Measurements from ENCODE around the gene PSMA6. TPM values are rescaled to one million over a fixed set of nuclear protein-coding genes. Genes with fewer than 3 reads are reported as not detected.

PSMA6 gene
- total RNA-seq (2014; rRNA removed; shearing (Covaris generic)) (216 and 223 TPM in 2 replicates), polyA plus RNA-seq (2016; fragmentation: Nextera tagmentation; extraction: Ambion mirVana) (296 and 300 TPM in 2 replicates)
- long read RNA-seq, transcript PSMA6-201 (7 exons, 1,029 nt), result major isoform, 275 of 287 reads
- long read RNA-seq, partial matches to known transcripts, result 2 of 287 reads
- long read RNA-seq, other reads (novel, unspliced or antisense), result 7 of 287 reads

DNA sequence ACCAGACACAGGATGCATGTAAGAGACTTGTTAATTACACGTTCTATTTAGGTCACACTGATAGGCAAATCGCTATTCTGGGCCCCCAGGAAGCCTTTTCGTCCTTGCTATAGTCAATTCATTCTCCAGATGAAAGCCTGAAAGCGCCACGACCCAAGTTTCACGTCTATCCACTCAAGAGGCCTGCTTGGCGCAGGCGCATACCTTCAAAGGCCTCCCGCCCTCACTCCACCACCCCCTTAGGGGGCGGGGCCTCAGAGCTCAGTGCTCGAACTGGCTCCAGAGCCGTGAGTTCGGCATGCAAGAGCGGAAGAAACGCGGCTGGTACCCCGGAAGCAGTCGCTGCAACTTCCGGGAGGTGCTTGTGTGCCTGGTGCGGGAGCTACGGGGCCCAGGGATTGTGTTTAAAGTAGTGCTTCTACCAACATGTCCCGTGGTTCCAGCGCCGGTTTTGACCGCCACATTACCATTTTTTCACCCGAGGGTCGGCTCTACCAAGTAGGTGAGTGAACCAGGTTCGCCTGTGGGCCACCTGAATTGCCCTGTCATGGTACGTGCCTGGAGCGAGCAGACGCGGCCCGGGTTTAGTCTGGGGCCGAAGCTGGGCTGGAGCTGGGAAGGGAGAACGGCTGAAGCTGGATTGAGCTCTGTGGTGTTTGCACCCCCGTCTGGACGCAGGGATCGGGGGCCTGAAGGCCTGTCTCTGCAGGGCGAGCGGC lies at the start of gene PSMA6:
TSS of gene PSMA6 (plus strand) at position 332 of the 719 bp plus-strand sequence. CDS start at position 427, 95 bp downstream.
- Histone ChIP-seq H3K4me1 (ENCODE audit: insufficient read depth) (peaks cover 18% of the 10 kb centered on the region), H3K79me2 (replicated peaks; ENCODE audit: insufficient read depth) (peaks cover 48% of the 10 kb centered on the region), H4K20me1 (replicated peaks; ENCODE audit: insufficient read depth) (peaks cover 22% of the 10 kb centered on the region), H3F3A (replicated peaks; ENCODE audit: low read depth) (no peaks in the 10 kb centered on the region; the same call in 1 of the 2 replicates), H3K27ac (ENCODE audit: low read depth) (peak within 1 kb of the TSS; percentile 95), H3K36me3 (ENCODE audit: insufficient read depth) (no peaks in the 10 kb centered on the region), H3K4me2 (peak within 1 kb of the TSS; percentile 98), H2AFZ (peak within 1 kb of the TSS; percentile 67; the same call in 1 of the 2 replicates), H3K27me3 (ENCODE audit: insufficient read depth) (no peaks in the 10 kb centered on the region), H3K9me2 (ENCODE audit: insufficient read depth) (no peaks in the 10 kb centered on the region), H3K4me3 (peak within 1 kb of the TSS; percentile 88)
- H3K4me1 Mint-ChIP-seq, result peaks cover 36% of the 10 kb centered on the region
- peak; percentile 100 for DNase-seq (ENCODE audit: low spot score)
- no peak for TF ChIP-seq ZNF114 (CRISPR knock-in tag; IDR thresholded peaks at IDR 0.05)
- TF ChIP-seq NANOG (IDR thresholded peaks at IDR 0.05; ENCODE audit: borderline replicate concordance), result no peak
- TF ChIP-seq, protein P1, sequence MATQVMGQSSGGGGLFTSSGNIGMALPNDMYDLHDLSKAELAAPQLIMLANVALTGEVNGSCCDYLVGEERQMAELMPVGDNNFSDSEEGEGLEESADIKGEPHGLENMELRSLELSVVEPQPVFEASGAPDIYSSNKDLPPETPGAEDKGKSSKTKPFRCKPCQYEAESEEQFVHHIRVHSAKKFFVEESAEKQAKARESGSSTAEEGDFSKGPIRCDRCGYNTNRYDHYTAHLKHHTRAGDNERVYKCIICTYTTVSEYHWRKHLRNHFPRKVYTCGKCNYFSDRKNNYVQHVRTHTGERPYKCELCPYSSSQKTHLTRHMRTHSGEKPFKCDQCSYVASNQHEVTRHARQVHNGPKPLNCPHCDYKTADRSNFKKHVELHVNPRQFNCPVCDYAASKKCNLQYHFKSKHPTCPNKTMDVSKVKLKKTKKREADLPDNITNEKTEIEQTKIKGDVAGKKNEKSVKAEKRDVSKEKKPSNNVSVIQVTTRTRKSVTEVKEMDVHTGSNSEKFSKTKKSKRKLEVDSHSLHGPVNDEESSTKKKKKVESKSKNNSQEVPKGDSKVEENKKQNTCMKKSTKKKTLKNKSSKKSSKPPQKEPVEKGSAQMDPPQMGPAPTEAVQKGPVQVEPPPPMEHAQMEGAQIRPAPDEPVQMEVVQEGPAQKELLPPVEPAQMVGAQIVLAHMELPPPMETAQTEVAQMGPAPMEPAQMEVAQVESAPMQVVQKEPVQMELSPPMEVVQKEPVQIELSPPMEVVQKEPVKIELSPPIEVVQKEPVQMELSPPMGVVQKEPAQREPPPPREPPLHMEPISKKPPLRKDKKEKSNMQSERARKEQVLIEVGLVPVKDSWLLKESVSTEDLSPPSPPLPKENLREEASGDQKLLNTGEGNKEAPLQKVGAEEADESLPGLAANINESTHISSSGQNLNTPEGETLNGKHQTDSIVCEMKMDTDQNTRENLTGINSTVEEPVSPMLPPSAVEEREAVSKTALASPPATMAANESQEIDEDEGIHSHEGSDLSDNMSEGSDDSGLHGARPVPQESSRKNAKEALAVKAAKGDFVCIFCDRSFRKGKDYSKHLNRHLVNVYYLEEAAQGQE (IDR thresholded peaks at IDR 0.05; ENCODE audit: unreplicated experiment), result no peak
- peak; percentile 78 for TF ChIP-seq POLR2AphosphoS5 (IDR thresholded peaks at IDR 0.05; ENCODE audit: low read depth)
- TF ChIP-seq EZH2phosphoT487 (IDR thresholded peaks at IDR 0.05; ENCODE audit: unreplicated experiment), result no peak
- TF ChIP-seq CREB1 (CRISPR knock-in tag; IDR thresholded peaks at IDR 0.05; ENCODE audit: low read depth), result no peak
- TF ChIP-seq, protein P2, sequence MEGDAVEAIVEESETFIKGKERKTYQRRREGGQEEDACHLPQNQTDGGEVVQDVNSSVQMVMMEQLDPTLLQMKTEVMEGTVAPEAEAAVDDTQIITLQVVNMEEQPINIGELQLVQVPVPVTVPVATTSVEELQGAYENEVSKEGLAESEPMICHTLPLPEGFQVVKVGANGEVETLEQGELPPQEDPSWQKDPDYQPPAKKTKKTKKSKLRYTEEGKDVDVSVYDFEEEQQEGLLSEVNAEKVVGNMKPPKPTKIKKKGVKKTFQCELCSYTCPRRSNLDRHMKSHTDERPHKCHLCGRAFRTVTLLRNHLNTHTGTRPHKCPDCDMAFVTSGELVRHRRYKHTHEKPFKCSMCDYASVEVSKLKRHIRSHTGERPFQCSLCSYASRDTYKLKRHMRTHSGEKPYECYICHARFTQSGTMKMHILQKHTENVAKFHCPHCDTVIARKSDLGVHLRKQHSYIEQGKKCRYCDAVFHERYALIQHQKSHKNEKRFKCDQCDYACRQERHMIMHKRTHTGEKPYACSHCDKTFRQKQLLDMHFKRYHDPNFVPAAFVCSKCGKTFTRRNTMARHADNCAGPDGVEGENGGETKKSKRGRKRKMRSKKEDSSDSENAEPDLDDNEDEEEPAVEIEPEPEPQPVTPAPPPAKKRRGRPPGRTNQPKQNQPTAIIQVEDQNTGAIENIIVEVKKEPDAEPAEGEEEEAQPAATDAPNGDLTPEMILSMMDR (conservative IDR thresholded peaks at IDR 0.05; ENCODE audit: low read depth in 2 of 2), result no peak
- TF ChIP-seq EZH2 (IDR thresholded peaks at IDR 0.05; ENCODE audit: low read depth, unreplicated experiment), result no peak
- TF ChIP-seq STAT1 (IDR thresholded peaks at IDR 0.05; ENCODE audit: unreplicated experiment), result no peak
- no peak for TF ChIP-seq ZNF462 (CRISPR knock-in tag; IDR thresholded peaks at IDR 0.05)
- no peak for TF ChIP-seq JUNB (IDR thresholded peaks at IDR 0.05; ENCODE audit: unreplicated experiment)
- TF ChIP-seq ZNF331 (CRISPR knock-in tag; IDR thresholded peaks at IDR 0.05; ENCODE audit: low read depth), result no peak
- TF ChIP-seq ETS1 (IDR thresholded peaks at IDR 0.05), result peak; percentile 76
- peak within 1 kb of the TSS; percentile 99 for H3K27ac Mint-ChIP-seq
- peak; percentile 93 for ATAC-seq
- H3K4me3 Mint-ChIP-seq, result peak within 1 kb of the TSS; percentile 100
- no peaks in the 10 kb centered on the region for H3K9me3 Mint-ChIP-seq
- H3K36me3 Mint-ChIP-seq (ENCODE audit: low read depth), result no peaks in the 10 kb centered on the region; the same call in 1 of the 3 replicates
- peaks cover 11% of the 10 kb centered on the region for H3K27me3 Mint-ChIP-seq (ENCODE audit: insufficient read depth, low read depth, poor library complexity)

All from GM23338 (cell line).